H9 (cell line): Measurements from ENCODE around the gene PYROXD2. TPM values are rescaled to one million over a fixed set of nuclear protein-coding genes. Genes with fewer than 3 reads are reported as not detected.

ENCODE experiments used
- DNase-seq: peaks from one replicate; pipeline ENCODE4 v3.0.0-alpha.2; 2017
- H2AFZ ChIP-seq: one replicate; pipeline ENCODE4 v1.6.1; 2013; ENCODE audit warnings: mild to moderate bottlenecking, low read length, control low read depth, moderate library complexity
- H2AK5ac ChIP-seq: 2 replicates; pipeline ENCODE4 v1.6.1; 2013; ENCODE audit warnings: low read length, control low read depth, mixed read lengths; ENCODE audit not compliant: insufficient read length
- H2BK120ac ChIP-seq: one replicate; pipeline ENCODE4 v1.6.1; 2013; ENCODE audit warnings: low read depth, mild to moderate bottlenecking, low read length, control low read depth, inconsistent platforms; ENCODE audit not compliant: poor library complexity, severe bottlenecking
- H2BK12ac ChIP-seq: 2 replicates; pipeline ENCODE4 v1.6.1; 2013; ENCODE audit warnings: low read length, control low read depth, mixed read lengths, low read depth; ENCODE audit not compliant: insufficient read length
- H2BK15ac ChIP-seq: 2 replicates; pipeline ENCODE4 v1.6.1; 2013; ENCODE audit warnings: low read depth, low read length, control low read depth
- H2BK20ac ChIP-seq: one replicate; pipeline ENCODE4 v1.6.1; 2013; ENCODE audit warnings: low read depth, mild to moderate bottlenecking, low read length, control low read depth, inconsistent platforms; ENCODE audit not compliant: poor library complexity, severe bottlenecking
- H2BK5ac ChIP-seq: 2 replicates; pipeline ENCODE4 v1.6.1; 2013; ENCODE audit warnings: low read length, control low read depth, mixed read lengths; ENCODE audit not compliant: insufficient read length
- H3K14ac ChIP-seq: 2 replicates; pipeline ENCODE4 v1.6.1; 2013; ENCODE audit warnings: low read length, control low read depth; ENCODE audit not compliant: insufficient read depth
- H3K18ac ChIP-seq: 2 replicates; pipeline ENCODE4 v1.6.1; 2013; ENCODE audit warnings: low read depth, mild to moderate bottlenecking, mixed read lengths, low read length, control low read depth; ENCODE audit not compliant: insufficient read length
- H3K23ac ChIP-seq: 2 replicates; pipeline ENCODE4 v1.6.1; 2013; ENCODE audit warnings: low read length, control low read depth, mixed read lengths, low read depth; ENCODE audit not compliant: insufficient read length
- H3K23me2 ChIP-seq: 2 replicates; pipeline ENCODE4 v1.6.1; 2013; ENCODE audit warnings: low read depth, mild to moderate bottlenecking, mixed read lengths, low read length, control low read depth; ENCODE audit not compliant: insufficient read length, poor library complexity, severe bottlenecking
- H3K27ac ChIP-seq: 2 replicates; pipeline ENCODE4 v1.5.1; 2013; ENCODE audit warnings: low read length, control low read depth, mixed read lengths, low read depth; ENCODE audit not compliant: insufficient read length
- H3K27me3 ChIP-seq: 2 replicates; pipeline ENCODE4 v1.6.1; 2013; ENCODE audit warnings: low read length, control low read depth, inconsistent platforms; ENCODE audit not compliant: insufficient read depth
- H3K4ac ChIP-seq: 2 replicates; pipeline ENCODE4 v1.6.1; 2013; ENCODE audit warnings: low read depth, mild to moderate bottlenecking, control low read depth, inconsistent platforms, low read length, moderate library complexity
- H3K4me1 ChIP-seq: 2 replicates; pipeline ENCODE4 v1.6.1; 2013; ENCODE audit warnings: low read length, control low read depth, inconsistent platforms; ENCODE audit not compliant: insufficient read depth
- H3K4me2 ChIP-seq: 2 replicates; pipeline ENCODE4 v1.6.1; 2013; ENCODE audit warnings: low read length, control low read depth, mixed read lengths; ENCODE audit not compliant: insufficient read length, insufficient read depth
- H3K56ac ChIP-seq: 2 replicates; pipeline ENCODE4 v1.6.1; 2013; ENCODE audit warnings: low read depth, mild to moderate bottlenecking, mixed read lengths, low read length, control low read depth; ENCODE audit not compliant: insufficient read length
- H3K79me1 ChIP-seq: 2 replicates; pipeline ENCODE4 v1.6.1; 2013; ENCODE audit warnings: low read depth, mild to moderate bottlenecking, moderate library complexity, low read length, control low read depth, inconsistent platforms; ENCODE audit not compliant: insufficient read depth, poor library complexity, severe bottlenecking
- H3K79me2 ChIP-seq: 2 replicates; pipeline ENCODE4 v1.6.1; 2013; ENCODE audit warnings: low read length, control low read depth, inconsistent platforms; ENCODE audit not compliant: insufficient read depth
- H3K9ac ChIP-seq: 2 replicates; pipeline ENCODE4 v1.6.1; 2013; ENCODE audit warnings: low read length, control low read depth, mixed read lengths; ENCODE audit not compliant: insufficient read length; ENCODE audit errors: extremely low read depth
- H3K9me3 ChIP-seq: one replicate; pipeline ENCODE4 v1.6.1; 2013; ENCODE audit warnings: low read depth, low read length, inconsistent platforms; ENCODE audit not compliant: control insufficient read depth
- H3T11ph ChIP-seq: one replicate; pipeline ENCODE4 v1.6.1; 2013; ENCODE audit warnings: mild to moderate bottlenecking, low read length, control low read depth, inconsistent platforms
- H4K20me1 ChIP-seq: one replicate; pipeline ENCODE4 v1.6.1; 2013; ENCODE audit not compliant: control insufficient read depth, insufficient read length, insufficient read depth
- H4K5ac ChIP-seq: 2 replicates; pipeline ENCODE4 v1.6.1; 2013; ENCODE audit warnings: low read depth, mild to moderate bottlenecking, mixed read lengths, low read length, control low read depth; ENCODE audit not compliant: insufficient read length
- H4K8ac ChIP-seq: replicated peaks from 2 replicates; pipeline ENCODE4 v1.6.1; 2013; ENCODE audit warnings: low read length, control low read depth, mixed read lengths, low read depth; ENCODE audit not compliant: insufficient read length
- H4K91ac ChIP-seq: 2 replicates; pipeline ENCODE4 v1.6.1; 2013; ENCODE audit warnings: low read depth, mild to moderate bottlenecking, moderate library complexity, mixed read lengths, low read length, control low read depth; ENCODE audit not compliant: insufficient read length
- H3K27ac Mint-ChIP-seq, 3 experiments: 2 replicates in 2 of 3; 3 replicates in 1 of 3; pipeline ENCODE4 v1.8.0; 2020 to 2021; ENCODE audit warnings: mixed read lengths in 3 of 3, mild to moderate bottlenecking in 1 of 3, moderate library complexity in 1 of 3
- H3K27me3 Mint-ChIP-seq: 2 replicates; pipeline ENCODE4 v1.8.0; 2021; ENCODE audit warnings: low read depth, mild to moderate bottlenecking, moderate library complexity, mixed read lengths
- H3K36me3 Mint-ChIP-seq, 3 experiments: 2 replicates in 2 of 3; 3 replicates in 1 of 3; pipeline ENCODE4 v1.8.0; 2020 to 2021; ENCODE audit warnings: low read depth in 3 of 3, mixed read lengths in 3 of 3; ENCODE audit not compliant: insufficient read depth in 1 of 3
- H3K4me1 Mint-ChIP-seq, 2 experiments: 2 replicates each; pipeline ENCODE4 v1.8.0; 2020; ENCODE audit warnings: mixed read lengths in 2 of 2
- H3K4me3 Mint-ChIP-seq, 2 experiments: 2 replicates in 1 of 2; 3 replicates in 1 of 2; pipeline ENCODE4 v1.8.0; 2020 to 2021; ENCODE audit warnings: mild to moderate bottlenecking in 2 of 2, mixed read lengths in 2 of 2, moderate library complexity in 1 of 2
- H3K9me3 Mint-ChIP-seq, 2 experiments: 2 replicates in 1 of 2; 3 replicates in 1 of 2; pipeline ENCODE4 v1.8.0; 2020; ENCODE audit warnings: mild to moderate bottlenecking in 2 of 2, mixed read lengths in 2 of 2, moderate library complexity in 1 of 2
- WGBS: extraction: QIAGEN DNeasy Blood & Tissue Kit; methylation state at CpG from one replicate; pipeline ENCODE4 v1.1.7; 2013; ENCODE audit warnings: missing lambda C conversion rate, low lambda C conversion rate, mixed read lengths; ENCODE audit not compliant: insufficient read length; ENCODE audit errors: extremely low coverage; 5-methylcytosine and 5-hydroxymethylcytosine counted together
- total RNA-seq: library from RNA; stranded (reverse); gene quantifications from 2 replicates; pipeline ENCODE4 v1.2.1, GENCODE V29; 2021
- TF ChIP-seq, protein P1 (sequence below): fragments of 200-600 bp; sonication (generic); conservative IDR thresholded peaks from 3 replicates; pipeline ENCODE4 v1.8.0; 2021; ENCODE audit warnings: antibody characterized with exemption, mild to moderate bottlenecking

The PYROXD2 gene
- total RNA-seq, 1 experiment from 2014 or later, result 5.3 TPM

DNA sequence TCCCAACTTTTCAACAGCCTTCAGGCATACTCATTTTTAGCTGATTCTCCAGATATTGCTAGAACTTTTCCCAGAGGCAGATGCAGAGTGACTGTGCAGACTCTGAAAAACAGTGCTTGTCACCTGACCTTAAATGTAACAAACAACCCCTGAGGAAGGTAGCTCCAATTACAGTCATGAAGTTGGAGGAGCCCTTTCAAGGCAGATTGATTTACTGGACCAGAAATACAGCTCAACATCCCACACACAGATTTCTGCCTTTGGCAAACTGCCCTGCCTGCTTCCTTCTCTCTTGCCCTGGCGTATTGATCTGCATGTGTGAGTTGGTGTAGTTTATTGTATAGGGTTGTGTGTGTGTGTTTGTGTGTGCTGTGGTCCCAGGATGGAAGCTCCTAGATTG lies 38.5 kb downstream of the PYROXD2 start:
- Histone ChIP-seq H2BK5ac (no peak overlapping the region), H3K14ac (no peak overlapping the region), H3K9ac (no peak overlapping the region), H4K5ac (no peak overlapping the region), H3K27ac (no peak overlapping the region), H3K56ac (no peak overlapping the region), H2BK20ac (no peak overlapping the region), H3K27me3 (no peaks in the 10 kb centered on the region), H2BK15ac (no peak overlapping the region), H3T11ph (no peak overlapping the region), H4K8ac (no peak overlapping the region), H3K23me2 (no peaks in the 10 kb centered on the region), H3K79me1 (no peaks in the 10 kb centered on the region), H3K4me1 (no peaks in the 10 kb centered on the region; the same call in 1 of the 2 replicates), H2AK5ac (no peak overlapping the region), H3K18ac (no peak overlapping the region), H2AFZ (no peak overlapping the region), H2BK12ac (no peak overlapping the region), H4K91ac (no peak overlapping the region), H3K9me3 (no peaks in the 10 kb centered on the region), H3K23ac (no peak overlapping the region), H3K4ac (no peak overlapping the region), H4K20me1 (no peaks in the 10 kb centered on the region), H3K4me2 (no peak overlapping the region), H2BK120ac (no peak overlapping the region), H3K79me2 (no peaks in the 10 kb centered on the region)
- Mint-ChIP-seq H3K4me3 (no peak overlapping the region), H3K4me1 (peaks cover 23 to 24% of the 10 kb centered on the region in 2 experiments), H3K27me3 (peaks cover 1% of the 10 kb centered on the region; the same call in 1 of the 2 replicates), H3K27ac (no peak overlapping the region), H3K36me3 (peaks cover 0 to 3% (median 0%) of the 10 kb centered on the region in 3 experiments; a peak in 3 of 7 replicates), H3K9me3 (peaks cover 10 to 11% of the 10 kb centered on the region in 2 experiments; a peak in 4 of 5 replicates)
- no CpG with 5 or more reads among the region's 1 CpG for WGBS
- TF ChIP-seq, protein P1, sequence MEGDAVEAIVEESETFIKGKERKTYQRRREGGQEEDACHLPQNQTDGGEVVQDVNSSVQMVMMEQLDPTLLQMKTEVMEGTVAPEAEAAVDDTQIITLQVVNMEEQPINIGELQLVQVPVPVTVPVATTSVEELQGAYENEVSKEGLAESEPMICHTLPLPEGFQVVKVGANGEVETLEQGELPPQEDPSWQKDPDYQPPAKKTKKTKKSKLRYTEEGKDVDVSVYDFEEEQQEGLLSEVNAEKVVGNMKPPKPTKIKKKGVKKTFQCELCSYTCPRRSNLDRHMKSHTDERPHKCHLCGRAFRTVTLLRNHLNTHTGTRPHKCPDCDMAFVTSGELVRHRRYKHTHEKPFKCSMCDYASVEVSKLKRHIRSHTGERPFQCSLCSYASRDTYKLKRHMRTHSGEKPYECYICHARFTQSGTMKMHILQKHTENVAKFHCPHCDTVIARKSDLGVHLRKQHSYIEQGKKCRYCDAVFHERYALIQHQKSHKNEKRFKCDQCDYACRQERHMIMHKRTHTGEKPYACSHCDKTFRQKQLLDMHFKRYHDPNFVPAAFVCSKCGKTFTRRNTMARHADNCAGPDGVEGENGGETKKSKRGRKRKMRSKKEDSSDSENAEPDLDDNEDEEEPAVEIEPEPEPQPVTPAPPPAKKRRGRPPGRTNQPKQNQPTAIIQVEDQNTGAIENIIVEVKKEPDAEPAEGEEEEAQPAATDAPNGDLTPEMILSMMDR, result no peak
- DNase-seq, result no peak
